ENCODE data around the gene FOXO3. TPM values are rescaled to one million over a fixed set of nuclear protein-coding genes. Genes with fewer than 3 reads are reported as not detected.
A peak's percentile ranks its signal among the peaks of the same experiment; 100 is the strongest.

FOXO3 gene
- total and polyA plus RNA-seq, 2 experiments from 2014 or later = 20.2 to 20.8 TPM

- Histone ChIP-seq H3K9me3 (ENCODE audit: low read depth) (no peaks in the 10 kb centered on the region), H3K27ac (peak overlapping the region; percentile 31), H3K27me3 (no peaks in the 10 kb centered on the region), H3K4me1 (ENCODE audit: low read depth) (peaks cover 3% of the 10 kb centered on the region), H3K36me3 (no peaks in the 10 kb centered on the region), H3K4me3 (no peak overlapping the region)
- peak; percentile 73 to 76 for DNase-seq (ENCODE audit: low read depth in 1 of 2, low spot score in 1 of 2)
- no peak for TF ChIP-seq CTCF (IDR thresholded peaks at IDR 0.05; ENCODE audit: low read depth, low read length)
Measured at GRCh38 chr6:108699290-108700041, 138.7 kb downstream of the FOXO3 start.

GRCh38 chr6:108702106-108702851, 141.6 kb downstream of the FOXO3 start:
- no peak for TF ChIP-seq CTCF (IDR thresholded peaks at IDR 0.05; ENCODE audit: low read depth, low read length)
- DNase-seq (ENCODE audit: low read depth in 1 of 2, low spot score in 1 of 2) = no peak
- no peaks in the 10 kb centered on the region for H3K9me3 ChIP-seq (ENCODE audit: low read depth)
- no peaks in the 10 kb centered on the region for H3K27me3 ChIP-seq
- no peak overlapping the region for H3K4me3 ChIP-seq
- no peak overlapping the region for H3K27ac ChIP-seq
- peaks cover 3% of the 10 kb centered on the region for H3K4me1 ChIP-seq (ENCODE audit: low read depth)
- H3K36me3 ChIP-seq = no peaks in the 10 kb centered on the region

- no peak for DNase-seq (ENCODE audit: low read depth in 1 of 2, low spot score in 1 of 2)
- no peak for TF ChIP-seq CTCF (IDR thresholded peaks at IDR 0.05; ENCODE audit: low read depth, low read length)
- no peak overlapping the region for H3K4me3 ChIP-seq
- no peaks in the 10 kb centered on the region for H3K27me3 ChIP-seq
- no peaks in the 10 kb centered on the region for H3K9me3 ChIP-seq (ENCODE audit: low read depth)
- no peak overlapping the region for H3K27ac ChIP-seq
- H3K4me1 ChIP-seq (ENCODE audit: low read depth) = peaks cover 20% of the 10 kb centered on the region
- no peaks in the 10 kb centered on the region for H3K36me3 ChIP-seq
Measured at GRCh38 chr6:108706649-108707048, 145.9 kb downstream of the FOXO3 start.

- Histone ChIP-seq H3K4me3 (no peak overlapping the region), H3K27me3 (no peaks in the 10 kb centered on the region), H3K36me3 (no peaks in the 10 kb centered on the region), H3K9me3 (ENCODE audit: low read depth) (no peaks in the 10 kb centered on the region), H3K4me1 (ENCODE audit: low read depth) (peaks cover 23% of the 10 kb centered on the region), H3K27ac (no peak overlapping the region)
- no peak for TF ChIP-seq CTCF (IDR thresholded peaks at IDR 0.05; ENCODE audit: low read depth, low read length)
- no peak for DNase-seq (ENCODE audit: low read depth in 1 of 2, low spot score in 1 of 2)
Measured at GRCh38 chr6:108707328-108707976, 146.7 kb downstream of the FOXO3 start.

GRCh38 chr6:108710030-108710429, 149.3 kb downstream of the FOXO3 start:
- Histone ChIP-seq H3K27me3 (no peaks in the 10 kb centered on the region), H3K4me1 (ENCODE audit: low read depth) (peaks cover 43% of the 10 kb centered on the region), H3K4me3 (no peak overlapping the region), H3K27ac (peak overlapping the region; percentile 71), H3K9me3 (ENCODE audit: low read depth) (no peaks in the 10 kb centered on the region), H3K36me3 (no peaks in the 10 kb centered on the region)
- TF ChIP-seq CTCF (IDR thresholded peaks at IDR 0.05; ENCODE audit: low read depth, low read length) = no peak
- DNase-seq (ENCODE audit: low read depth in 1 of 2, low spot score in 1 of 2) = no peak

All from cardiac muscle cell (in vitro differentiated cells and primary cell).